Measurements from ENCODE around the gene LPP. TPM values are rescaled to one million over a fixed set of nuclear protein-coding genes. Genes with fewer than 3 reads are reported as not detected.

The LPP gene
- total RNA-seq, 6 experiments from 2014 or later = 84.1 to 121 (median 102) TPM

DNA sequence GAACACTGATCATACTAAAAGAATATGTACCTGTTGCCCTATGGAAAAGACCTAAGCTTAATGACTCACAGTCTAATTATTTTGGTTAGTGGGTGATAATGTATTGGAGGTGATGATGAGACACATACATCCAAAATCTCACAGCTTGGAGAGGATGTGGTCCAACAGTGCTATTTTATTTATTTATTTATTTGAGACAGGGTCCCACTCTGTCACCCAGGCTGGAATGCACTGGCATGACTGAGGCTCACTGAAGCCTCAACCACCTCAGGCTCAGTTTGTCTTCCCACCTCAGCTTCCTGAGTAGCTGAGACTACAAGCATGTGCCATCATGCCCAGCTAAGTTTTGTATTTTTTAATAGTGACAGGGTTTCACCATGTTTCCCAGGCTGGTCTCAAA, 35.0 kb downstream of the LPP start:
- H3K27me3 Mint-ChIP-seq (ENCODE audit: insufficient read depth) = peaks cover 2% of the 10 kb centered on the region; the same call in 1 of the 2 replicates
- H3K4me1 Mint-ChIP-seq (ENCODE audit: low read depth) = peaks cover 55% of the 10 kb centered on the region
- no peak overlapping the region for H3K4me3 Mint-ChIP-seq
- no peak for DNase-seq
- H3K36me3 Mint-ChIP-seq (ENCODE audit: low read depth) = peaks cover 26% of the 10 kb centered on the region
- H3K27ac Mint-ChIP-seq = no peak overlapping the region
- TF ChIP-seq, protein P1, sequence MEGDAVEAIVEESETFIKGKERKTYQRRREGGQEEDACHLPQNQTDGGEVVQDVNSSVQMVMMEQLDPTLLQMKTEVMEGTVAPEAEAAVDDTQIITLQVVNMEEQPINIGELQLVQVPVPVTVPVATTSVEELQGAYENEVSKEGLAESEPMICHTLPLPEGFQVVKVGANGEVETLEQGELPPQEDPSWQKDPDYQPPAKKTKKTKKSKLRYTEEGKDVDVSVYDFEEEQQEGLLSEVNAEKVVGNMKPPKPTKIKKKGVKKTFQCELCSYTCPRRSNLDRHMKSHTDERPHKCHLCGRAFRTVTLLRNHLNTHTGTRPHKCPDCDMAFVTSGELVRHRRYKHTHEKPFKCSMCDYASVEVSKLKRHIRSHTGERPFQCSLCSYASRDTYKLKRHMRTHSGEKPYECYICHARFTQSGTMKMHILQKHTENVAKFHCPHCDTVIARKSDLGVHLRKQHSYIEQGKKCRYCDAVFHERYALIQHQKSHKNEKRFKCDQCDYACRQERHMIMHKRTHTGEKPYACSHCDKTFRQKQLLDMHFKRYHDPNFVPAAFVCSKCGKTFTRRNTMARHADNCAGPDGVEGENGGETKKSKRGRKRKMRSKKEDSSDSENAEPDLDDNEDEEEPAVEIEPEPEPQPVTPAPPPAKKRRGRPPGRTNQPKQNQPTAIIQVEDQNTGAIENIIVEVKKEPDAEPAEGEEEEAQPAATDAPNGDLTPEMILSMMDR (IDR thresholded peaks at IDR 0.05) = no peak
- H3K9me3 Mint-ChIP-seq = no peaks in the 10 kb centered on the region

DNA sequence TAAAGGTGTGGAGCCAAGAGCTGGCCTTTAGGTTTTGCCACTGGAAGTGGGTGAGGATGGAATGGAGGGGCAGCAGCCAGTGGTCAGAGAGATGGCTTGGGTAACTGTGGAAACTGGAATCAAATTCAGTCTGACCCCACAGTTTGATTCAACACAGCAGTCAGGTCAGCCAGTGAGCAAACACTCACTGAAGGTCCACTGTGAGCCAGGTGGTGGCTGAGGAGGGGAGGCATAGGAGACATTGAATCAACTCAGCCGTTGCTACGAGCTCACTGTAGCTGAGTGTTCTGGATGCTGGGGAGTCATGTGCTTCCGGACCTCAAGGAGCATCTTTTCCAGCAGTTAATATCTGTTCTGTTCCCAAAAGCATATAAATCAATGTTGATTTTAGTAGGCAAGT, 37.5 kb downstream of the LPP start:
- no peak overlapping the region for H3K4me3 Mint-ChIP-seq
- peaks cover 29% of the 10 kb centered on the region for H3K36me3 Mint-ChIP-seq (ENCODE audit: low read depth)
- no peaks in the 10 kb centered on the region for H3K9me3 Mint-ChIP-seq
- TF ChIP-seq, protein P1 (IDR thresholded peaks at IDR 0.05) = no peak
- peaks cover 2% of the 10 kb centered on the region; the same call in 1 of the 2 replicates for H3K27me3 Mint-ChIP-seq (ENCODE audit: insufficient read depth)
- no peak for DNase-seq
- peak overlapping the region; percentile 6; the same call in 1 of the 2 replicates for H3K27ac Mint-ChIP-seq
- H3K4me1 Mint-ChIP-seq (ENCODE audit: low read depth) = peaks cover 56% of the 10 kb centered on the region

DNA sequence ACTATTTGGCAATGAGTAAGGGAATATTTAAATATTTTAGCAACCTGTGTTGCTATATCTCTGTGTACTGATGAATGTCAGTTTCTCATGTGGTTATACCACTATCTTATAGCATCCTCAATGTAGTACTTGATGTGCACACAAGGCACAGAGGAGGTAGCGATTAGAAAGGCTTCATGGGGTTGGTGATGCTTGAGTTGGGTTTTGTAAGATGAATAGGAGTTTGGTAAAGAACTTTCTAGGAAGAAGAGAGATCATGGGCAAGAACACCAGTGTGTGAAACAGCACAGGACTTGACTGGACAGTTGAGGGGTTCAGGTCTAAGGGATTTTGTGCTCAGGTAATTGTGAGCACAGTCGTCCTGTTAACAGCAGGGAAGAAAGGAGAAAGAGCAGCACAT, 38.1 kb downstream of the LPP start:
- Mint-ChIP-seq H3K9me3 (no peaks in the 10 kb centered on the region), H3K36me3 (ENCODE audit: low read depth) (peaks cover 29% of the 10 kb centered on the region), H3K4me3 (no peak overlapping the region), H3K4me1 (ENCODE audit: low read depth) (peaks cover 56% of the 10 kb centered on the region), H3K27ac (no peak overlapping the region), H3K27me3 (ENCODE audit: insufficient read depth) (peaks cover 2% of the 10 kb centered on the region; the same call in 1 of the 2 replicates)
- TF ChIP-seq, protein P1 (IDR thresholded peaks at IDR 0.05) = no peak
- no peak for DNase-seq

DNA sequence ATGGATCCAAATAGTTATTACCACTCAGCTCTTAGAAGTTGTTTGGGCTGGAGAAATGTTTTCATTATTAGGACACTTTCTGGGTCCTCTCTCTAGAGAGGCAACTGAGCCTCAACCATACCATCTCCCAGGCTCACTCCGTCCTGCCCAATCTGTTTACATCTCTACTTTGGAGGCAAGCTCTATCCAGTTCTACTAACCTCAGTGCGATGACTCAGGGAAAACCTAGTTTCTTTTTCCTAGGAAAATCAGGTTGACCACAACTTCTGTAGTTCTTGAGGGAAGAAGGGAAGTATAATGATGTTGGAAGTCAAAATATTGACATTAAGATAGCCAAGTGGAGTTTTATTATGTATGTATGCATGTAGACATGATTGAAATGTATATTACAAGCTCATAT, 40.4 kb downstream of the LPP start:
- TF ChIP-seq, protein P1 (IDR thresholded peaks at IDR 0.05) = no peak
- peak; percentile 28 for DNase-seq
- Mint-ChIP-seq H3K27me3 (ENCODE audit: insufficient read depth) (peaks cover 2% of the 10 kb centered on the region; the same call in 1 of the 2 replicates), H3K9me3 (no peaks in the 10 kb centered on the region), H3K36me3 (ENCODE audit: low read depth) (peaks cover 35% of the 10 kb centered on the region), H3K4me1 (ENCODE audit: low read depth) (peaks cover 59% of the 10 kb centered on the region), H3K27ac (peak overlapping the region; percentile 59), H3K4me3 (no peak overlapping the region)

DNA sequence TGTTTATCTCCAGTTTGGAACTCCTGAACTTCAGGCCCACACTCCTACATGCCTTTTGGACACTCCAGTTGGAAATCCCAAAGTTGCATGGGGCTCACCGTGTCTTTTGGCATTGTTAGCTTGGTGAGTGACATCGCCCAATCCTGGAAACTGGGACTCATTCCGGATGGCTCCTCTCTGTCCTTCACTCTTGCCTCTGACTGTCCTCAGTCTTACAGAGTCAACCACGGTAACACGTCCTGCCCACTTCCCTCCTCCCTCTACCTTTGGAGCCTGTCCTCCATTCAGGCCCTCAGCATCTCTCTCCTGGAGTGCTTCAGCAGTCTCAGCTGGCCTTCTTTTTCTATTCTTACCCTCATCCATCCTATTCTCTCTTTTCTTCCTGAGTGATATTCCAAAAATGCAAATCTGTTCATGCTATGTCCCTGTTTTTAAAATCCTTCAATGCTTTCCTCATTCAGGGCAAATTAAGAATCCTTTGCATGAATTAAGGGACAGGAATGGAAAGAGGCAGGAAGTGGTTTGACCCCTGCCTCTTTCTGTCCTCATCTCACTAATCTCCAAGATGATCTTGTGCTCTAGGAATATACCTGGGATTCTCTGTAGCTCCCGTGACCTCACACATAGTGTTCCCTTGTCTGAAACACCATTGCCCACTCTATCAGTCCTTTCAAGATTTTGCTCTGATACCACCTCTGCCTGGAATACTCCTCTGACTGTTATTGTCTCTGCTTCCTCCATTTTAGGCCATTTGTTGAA, 42.5 kb downstream of the LPP start:
- H3K4me3 Mint-ChIP-seq = peak overlapping the region; percentile 6
- H3K27ac Mint-ChIP-seq = peak overlapping the region; percentile 76
- no peaks in the 10 kb centered on the region; the same call in 1 of the 2 replicates for H3K27me3 Mint-ChIP-seq (ENCODE audit: insufficient read depth)
- DNase-seq = peak; percentile 25
- peaks cover 59% of the 10 kb centered on the region for H3K4me1 Mint-ChIP-seq (ENCODE audit: low read depth)
- H3K36me3 Mint-ChIP-seq (ENCODE audit: low read depth) = peaks cover 35% of the 10 kb centered on the region
- no peaks in the 10 kb centered on the region for H3K9me3 Mint-ChIP-seq
- TF ChIP-seq, protein P1 (IDR thresholded peaks at IDR 0.05) = no peak

Data from HFFc6 (cell line).